Measurements from ENCODE around the gene CCDC59. TPM values are rescaled to one million over a fixed set of nuclear protein-coding genes. Genes with fewer than 3 reads are reported as not detected.

The CCDC59 gene, protein sequence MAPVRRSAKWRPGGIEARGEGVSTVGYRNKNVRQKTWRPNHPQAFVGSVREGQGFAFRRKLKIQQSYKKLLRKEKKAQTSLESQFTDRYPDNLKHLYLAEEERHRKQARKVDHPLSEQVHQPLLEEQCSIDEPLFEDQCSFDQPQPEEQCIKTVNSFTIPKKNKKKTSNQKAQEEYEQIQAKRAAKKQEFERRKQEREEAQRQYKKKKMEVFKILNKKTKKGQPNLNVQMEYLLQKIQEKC
- 14.4 TPM for total RNA-seq

DNA sequence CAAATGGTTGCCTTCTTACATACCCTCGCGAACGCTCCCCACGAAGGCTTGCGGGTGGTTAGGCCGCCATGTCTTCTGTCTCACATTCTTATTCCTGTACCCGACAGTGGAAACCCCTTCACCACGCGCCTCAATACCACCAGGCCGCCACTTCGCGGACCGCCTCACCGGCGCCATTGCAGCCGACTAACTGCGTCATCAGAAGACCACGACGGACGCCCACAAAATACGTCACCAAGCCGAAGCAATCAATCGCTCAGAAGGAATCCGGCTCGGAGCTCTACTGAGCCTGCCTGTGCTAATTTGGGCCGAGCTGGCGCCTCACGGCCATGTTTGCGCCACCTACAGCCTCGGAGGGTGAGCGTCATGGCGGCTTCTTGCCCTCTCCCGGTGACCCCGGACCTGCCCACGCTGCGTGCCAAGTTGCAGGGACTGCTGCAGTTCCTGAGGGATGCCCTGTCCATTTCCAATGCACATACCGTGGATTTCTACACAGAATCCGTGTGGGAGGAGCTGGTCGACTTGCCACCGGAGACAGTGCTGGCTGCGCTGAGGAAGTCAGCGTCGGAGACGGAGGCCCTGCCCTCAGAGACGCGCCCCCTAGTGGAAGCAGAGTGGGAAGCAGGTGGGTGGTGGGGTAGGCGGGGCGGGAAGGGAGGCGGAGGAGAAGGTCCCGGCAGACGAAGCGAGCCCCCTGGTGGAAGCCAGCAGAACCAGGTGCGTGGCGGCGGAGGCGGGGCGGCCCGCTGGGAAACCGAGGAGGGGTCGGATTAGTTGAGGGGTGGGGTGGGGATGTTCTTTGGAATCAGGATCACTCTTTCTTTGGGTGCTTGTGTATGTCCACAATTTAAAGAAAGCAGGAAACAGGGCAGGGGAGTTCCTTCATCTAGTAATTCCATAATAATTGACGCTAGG lies at the start of gene CCDC59, which contains the start of gene METTL25:
Gene CCDC59, minus strand, starts transcription at position 188 of the 915 bp plus-strand sequence. Its CDS starts 11 bp downstream, at position 177.
Gene METTL25, plus strand, starts transcription at position 330 of the 915 bp plus-strand sequence. Its CDS starts 37 bp downstream, at position 367.
- DNase-seq (ENCODE audit: low spot score in 2 of 2), result peak; percentile 90 to 98
- intact Hi-C loops (cut with DNase I), result loop anchor here (2.0 to 10.0 kb wide), 3 partner anchors 328 to 1281 kb away; partner anchors contain the start of genes ACSS3 and TMTC2
- peak within 1 kb of the TSS; percentile 70 to 89 for H3K4me3 ChIP-seq
- H3K9me3 ChIP-seq, result no peaks in the 10 kb centered on the region
- H3K36me3 ChIP-seq, result peaks cover 11 to 24% of the 10 kb centered on the region in 2 donors
- H3K27ac ChIP-seq, result peak within 1 kb of the TSS; percentile 95
- TF ChIP-seq, protein P1, sequence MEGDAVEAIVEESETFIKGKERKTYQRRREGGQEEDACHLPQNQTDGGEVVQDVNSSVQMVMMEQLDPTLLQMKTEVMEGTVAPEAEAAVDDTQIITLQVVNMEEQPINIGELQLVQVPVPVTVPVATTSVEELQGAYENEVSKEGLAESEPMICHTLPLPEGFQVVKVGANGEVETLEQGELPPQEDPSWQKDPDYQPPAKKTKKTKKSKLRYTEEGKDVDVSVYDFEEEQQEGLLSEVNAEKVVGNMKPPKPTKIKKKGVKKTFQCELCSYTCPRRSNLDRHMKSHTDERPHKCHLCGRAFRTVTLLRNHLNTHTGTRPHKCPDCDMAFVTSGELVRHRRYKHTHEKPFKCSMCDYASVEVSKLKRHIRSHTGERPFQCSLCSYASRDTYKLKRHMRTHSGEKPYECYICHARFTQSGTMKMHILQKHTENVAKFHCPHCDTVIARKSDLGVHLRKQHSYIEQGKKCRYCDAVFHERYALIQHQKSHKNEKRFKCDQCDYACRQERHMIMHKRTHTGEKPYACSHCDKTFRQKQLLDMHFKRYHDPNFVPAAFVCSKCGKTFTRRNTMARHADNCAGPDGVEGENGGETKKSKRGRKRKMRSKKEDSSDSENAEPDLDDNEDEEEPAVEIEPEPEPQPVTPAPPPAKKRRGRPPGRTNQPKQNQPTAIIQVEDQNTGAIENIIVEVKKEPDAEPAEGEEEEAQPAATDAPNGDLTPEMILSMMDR (IDR thresholded peaks at IDR 0.05), result peak; percentile 89 to 98 (median 98)
- H3K4me1 ChIP-seq, result peaks cover 0 to 23% of the 10 kb centered on the region in 2 donors
- H3K27me3 ChIP-seq, result no peaks in the 10 kb centered on the region

GRCh38 chr12:82407481-82407880 lies 49.3 kb upstream of the CCDC59 start:
- intact Hi-C loops (cut with DNase I), result no loop called here
- no peak for DNase-seq (ENCODE audit: low spot score in 2 of 2)
- Histone ChIP-seq H3K9me3 (no peaks in the 10 kb centered on the region), H3K4me3 (peak overlapping the region; percentile 9 to 35), H3K27ac (peak overlapping the region; percentile 60 to 67), H3K27me3 (no peaks in the 10 kb centered on the region), H3K36me3 (no peaks in the 10 kb centered on the region), H3K4me1 (no peaks in the 10 kb centered on the region)
- TF ChIP-seq, protein P1 (IDR thresholded peaks at IDR 0.05), result no peak

- Histone ChIP-seq H3K9me3 (no peaks in the 10 kb centered on the region), H3K4me1 (no peaks in the 10 kb centered on the region), H3K27ac (peak overlapping the region; percentile 60 to 67), H3K36me3 (no peaks in the 10 kb centered on the region), H3K27me3 (no peaks in the 10 kb centered on the region), H3K4me3 (no peak overlapping the region)
- no peak for DNase-seq (ENCODE audit: low spot score in 2 of 2)
- TF ChIP-seq, protein P1 (IDR thresholded peaks at IDR 0.05), result no peak
- intact Hi-C loops (cut with DNase I), result no loop called here
Measured at GRCh38 chr12:82406651-82407050, 48.5 kb upstream of the CCDC59 start.

DNA sequence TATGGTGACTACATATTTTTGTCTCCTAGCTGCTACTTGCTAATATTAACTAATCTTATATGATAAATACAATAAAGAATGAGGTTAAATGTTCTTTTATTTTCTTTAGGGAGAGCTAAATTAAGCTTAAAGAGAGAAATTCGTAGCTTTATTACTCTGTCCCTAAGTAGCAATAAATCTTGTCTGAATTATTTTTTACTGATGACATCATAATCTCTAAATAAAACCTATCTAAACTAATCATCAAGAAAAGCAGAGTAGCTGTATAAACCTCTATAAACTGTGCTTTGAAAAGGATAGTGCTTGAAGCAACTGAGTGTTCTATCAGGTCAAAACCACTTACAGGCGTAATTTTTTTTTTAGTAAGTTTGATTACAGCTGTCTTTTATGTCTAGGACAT lies 42.6 kb upstream of the CCDC59 start:
- Histone ChIP-seq H3K27me3 (no peaks in the 10 kb centered on the region), H3K4me3 (no peak overlapping the region), H3K36me3 (peaks cover 0 to 9% of the 10 kb centered on the region in 2 donors), H3K9me3 (peaks cover 0 to 8% of the 10 kb centered on the region in 2 donors), H3K27ac (no peak overlapping the region), H3K4me1 (no peaks in the 10 kb centered on the region)
- intact Hi-C loops (cut with DNase I), result no loop called here
- TF ChIP-seq, protein P1 (IDR thresholded peaks at IDR 0.05), result no peak
- no peak for DNase-seq (ENCODE audit: low spot score in 2 of 2)

GRCh38 chr12:82398879-82399278 lies 40.7 kb upstream of the CCDC59 start:
- Histone ChIP-seq H3K9me3 (peaks cover 0 to 8% of the 10 kb centered on the region in 2 donors), H3K27me3 (no peaks in the 10 kb centered on the region), H3K36me3 (peaks cover 0 to 25% of the 10 kb centered on the region in 2 donors), H3K4me1 (no peaks in the 10 kb centered on the region), H3K27ac (no peak overlapping the region), H3K4me3 (no peak overlapping the region)
- TF ChIP-seq, protein P1 (IDR thresholded peaks at IDR 0.05), result no peak
- no peak for DNase-seq (ENCODE audit: low spot score in 2 of 2)
- intact Hi-C loops (cut with DNase I), result no loop called here
